ENCODE measurements around the gene PDRG1.

Gene PDRG1

DNA sequence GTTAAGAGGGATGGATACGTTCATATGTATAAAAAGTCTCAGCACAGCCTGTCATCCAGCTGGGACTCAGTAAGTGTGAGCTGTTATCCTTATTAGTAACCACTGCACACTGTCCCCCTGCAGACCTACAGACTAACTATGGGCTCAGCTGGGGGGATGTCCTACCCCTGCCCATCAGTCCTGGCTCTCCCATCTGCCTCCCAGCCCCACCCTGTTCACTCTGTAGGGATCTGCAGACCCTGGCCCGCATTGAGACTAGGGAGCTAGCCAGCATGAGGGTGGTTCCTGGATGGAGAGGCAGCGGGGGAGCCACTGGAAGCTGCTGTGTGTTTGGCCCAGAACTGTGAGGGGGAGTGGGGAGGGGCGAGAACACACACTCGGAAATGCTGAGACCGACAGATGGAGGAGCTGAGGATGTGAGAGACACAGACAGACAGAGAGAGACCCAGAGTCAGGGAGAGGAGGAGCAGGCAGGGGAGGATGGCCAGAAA lies 33.2 kb upstream of the PDRG1 start:
- no peak overlapping the region for H2AFZ ChIP-seq (ENCODE audit: low read depth, low read length)
- no peaks in the 10 kb centered on the region for H3K79me2 ChIP-seq (ENCODE audit: insufficient read depth, low read length)
- no peak overlapping the region for H3K9ac ChIP-seq (ENCODE audit: low read depth, low read length)
- H3K4me3 ChIP-seq (ENCODE audit: low read depth in 1 of 2, low read length in 2 of 2) = no peak overlapping the region
- ATAC-seq (ENCODE audit: insufficient read depth, low read depth) (no peak), DNase-seq (no peak)
- H3K9me3 ChIP-seq (ENCODE audit: insufficient read depth, low read length, severe bottlenecking) = no peaks in the 10 kb centered on the region
- H3K36me3 ChIP-seq (ENCODE audit: insufficient read depth, low read length) = no peaks in the 10 kb centered on the region
- TF ChIP-seq, protein P1, sequence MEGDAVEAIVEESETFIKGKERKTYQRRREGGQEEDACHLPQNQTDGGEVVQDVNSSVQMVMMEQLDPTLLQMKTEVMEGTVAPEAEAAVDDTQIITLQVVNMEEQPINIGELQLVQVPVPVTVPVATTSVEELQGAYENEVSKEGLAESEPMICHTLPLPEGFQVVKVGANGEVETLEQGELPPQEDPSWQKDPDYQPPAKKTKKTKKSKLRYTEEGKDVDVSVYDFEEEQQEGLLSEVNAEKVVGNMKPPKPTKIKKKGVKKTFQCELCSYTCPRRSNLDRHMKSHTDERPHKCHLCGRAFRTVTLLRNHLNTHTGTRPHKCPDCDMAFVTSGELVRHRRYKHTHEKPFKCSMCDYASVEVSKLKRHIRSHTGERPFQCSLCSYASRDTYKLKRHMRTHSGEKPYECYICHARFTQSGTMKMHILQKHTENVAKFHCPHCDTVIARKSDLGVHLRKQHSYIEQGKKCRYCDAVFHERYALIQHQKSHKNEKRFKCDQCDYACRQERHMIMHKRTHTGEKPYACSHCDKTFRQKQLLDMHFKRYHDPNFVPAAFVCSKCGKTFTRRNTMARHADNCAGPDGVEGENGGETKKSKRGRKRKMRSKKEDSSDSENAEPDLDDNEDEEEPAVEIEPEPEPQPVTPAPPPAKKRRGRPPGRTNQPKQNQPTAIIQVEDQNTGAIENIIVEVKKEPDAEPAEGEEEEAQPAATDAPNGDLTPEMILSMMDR (IDR thresholded peaks at IDR 0.05; ENCODE audit: borderline replicate concordance, extremely low read depth, low read length, poor library complexity, severe bottlenecking) = no peak
- no peak for TF ChIP-seq EZH2 (IDR thresholded peaks at IDR 0.05; ENCODE audit: borderline replicate concordance, low read depth, low read length, severe bottlenecking)
- H3K27ac ChIP-seq (ENCODE audit: low read length) = no peak overlapping the region
- no peaks in the 10 kb centered on the region for H3K4me1 ChIP-seq (ENCODE audit: insufficient read depth, low read length)
- H3K27me3 ChIP-seq (ENCODE audit: insufficient read depth, low read length, poor library complexity) = no peaks in the 10 kb centered on the region
- H3K4me2 ChIP-seq (ENCODE audit: insufficient read depth, low read length) = no peak overlapping the region
- 0 out of 2 replicates have a peak, but pooled peaks cover 2% of the 10 kb centered on the region for H4K20me1 ChIP-seq (ENCODE audit: insufficient read depth, low read length)

- Histone ChIP-seq H3K27me3 (ENCODE audit: insufficient read depth, low read length, poor library complexity) (no peaks in the 10 kb centered on the region), H3K79me2 (ENCODE audit: insufficient read depth, low read length) (no peaks in the 10 kb centered on the region), H3K27ac (ENCODE audit: low read length) (no peak overlapping the region)
Measured at GRCh38 chr20:31981784-31982183, 29.9 kb upstream of the PDRG1 start.

DNA sequence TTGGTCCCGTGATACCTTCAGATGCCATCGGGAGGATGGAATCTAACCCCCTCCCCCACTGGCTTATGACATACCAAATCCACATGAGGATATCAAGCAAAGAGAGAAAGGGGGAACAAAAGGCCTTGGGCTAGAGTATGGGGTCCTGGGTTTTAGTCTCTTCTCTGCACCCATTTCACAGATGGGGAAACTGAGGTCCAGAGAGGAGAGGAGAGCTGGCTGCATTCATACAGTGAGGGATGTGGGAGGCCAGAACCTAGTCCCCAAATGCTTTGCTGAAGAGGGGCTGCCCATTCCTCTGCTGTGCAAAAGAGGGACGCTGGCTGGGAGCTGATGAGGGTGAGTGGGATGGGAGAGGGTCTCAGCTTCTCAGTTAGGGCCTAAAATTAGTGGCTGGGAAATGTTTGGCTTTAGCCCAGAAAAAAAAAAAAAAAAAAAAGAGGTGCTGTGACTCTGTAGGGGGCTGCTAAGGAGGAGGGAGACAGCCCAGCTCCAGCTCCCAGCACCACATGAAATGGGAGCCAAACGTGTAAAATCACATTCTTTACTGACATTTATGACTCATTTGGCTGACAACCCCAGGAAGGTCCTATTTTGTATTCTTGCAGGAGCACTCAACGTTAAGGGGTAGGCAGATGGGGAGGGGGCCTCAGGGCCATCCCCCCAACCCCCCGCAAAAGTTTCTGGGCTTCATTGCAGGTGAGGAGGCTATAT lies 28.0 kb upstream of the PDRG1 start:
- H4K20me1 ChIP-seq (ENCODE audit: insufficient read depth, low read length) = 0 out of 2 replicates have a peak, but pooled peaks cover 2% of the 10 kb centered on the region
- no peak overlapping the region for H3K4me2 ChIP-seq (ENCODE audit: insufficient read depth, low read length)
- H3K4me1 ChIP-seq (ENCODE audit: insufficient read depth, low read length) = no peaks in the 10 kb centered on the region
- DNase-seq (no peak), ATAC-seq (ENCODE audit: insufficient read depth, low read depth) (no peak)
- H3K79me2 ChIP-seq (ENCODE audit: insufficient read depth, low read length) = no peaks in the 10 kb centered on the region
- no peak for TF ChIP-seq EZH2 (IDR thresholded peaks at IDR 0.05; ENCODE audit: borderline replicate concordance, low read depth, low read length, severe bottlenecking)
- TF ChIP-seq, protein P1 (IDR thresholded peaks at IDR 0.05; ENCODE audit: borderline replicate concordance, extremely low read depth, low read length, poor library complexity, severe bottlenecking) = no peak
- no peaks in the 10 kb centered on the region for H3K36me3 ChIP-seq (ENCODE audit: insufficient read depth, low read length)
- no peak overlapping the region for H3K27ac ChIP-seq (ENCODE audit: low read length)
- no peak overlapping the region for H3K9ac ChIP-seq (ENCODE audit: low read depth, low read length)
- no peak overlapping the region for H2AFZ ChIP-seq (ENCODE audit: low read depth, low read length)
- H3K4me3 ChIP-seq (ENCODE audit: low read depth in 1 of 2, low read length in 2 of 2) = no peak overlapping the region
- no peaks in the 10 kb centered on the region for H3K27me3 ChIP-seq (ENCODE audit: insufficient read depth, low read length, poor library complexity)
- H3K9me3 ChIP-seq (ENCODE audit: insufficient read depth, low read length, severe bottlenecking) = no peaks in the 10 kb centered on the region

More at GRCh38 chr20:31981784-31982183, 29.9 kb upstream of the PDRG1 start:
- ATAC-seq (ENCODE audit: insufficient read depth, low read depth) (no peak), DNase-seq (no peak)
- H2AFZ ChIP-seq (ENCODE audit: low read depth, low read length) = no peak overlapping the region
- H3K4me3 ChIP-seq (ENCODE audit: low read depth in 1 of 2, low read length in 2 of 2) = no peak overlapping the region
- TF ChIP-seq, protein P1 (IDR thresholded peaks at IDR 0.05; ENCODE audit: borderline replicate concordance, extremely low read depth, low read length, poor library complexity, severe bottlenecking) = no peak
- TF ChIP-seq EZH2 (IDR thresholded peaks at IDR 0.05; ENCODE audit: borderline replicate concordance, low read depth, low read length, severe bottlenecking) = no peak
- H3K36me3 ChIP-seq (ENCODE audit: insufficient read depth, low read length) = no peaks in the 10 kb centered on the region
- H3K9me3 ChIP-seq (ENCODE audit: insufficient read depth, low read length, severe bottlenecking) = no peaks in the 10 kb centered on the region
- 0 out of 2 replicates have a peak, but pooled peaks cover 2% of the 10 kb centered on the region for H4K20me1 ChIP-seq (ENCODE audit: insufficient read depth, low read length)
- no peaks in the 10 kb centered on the region for H3K4me1 ChIP-seq (ENCODE audit: insufficient read depth, low read length)
- H3K9ac ChIP-seq (ENCODE audit: low read depth, low read length) = no peak overlapping the region
- no peak overlapping the region for H3K4me2 ChIP-seq (ENCODE audit: insufficient read depth, low read length)
